Cardiac muscle cell (in vitro differentiated cells and primary cell): ENCODE results near the gene POMT2. TPM values are rescaled to one million over a fixed set of nuclear protein-coding genes. Genes with fewer than 3 reads are reported as not detected.

ENCODE experiments used
- DNase-seq, 2 donors: peaks; one replicate each; pipeline versions ENCODE4 v3.0.0 to v3.0.0-alpha.2; 2010 to 2017; ENCODE audit warnings: low read depth in 1 of 2, low spot score in 1 of 2
- H3K27ac ChIP-seq: fragments of 200-600 bp; sonication (generic); 2 replicates; pipeline ENCODE4 v1.5.1; 2016
- H3K27me3 ChIP-seq: fragments of 200-600 bp; sonication (generic); 2 replicates; pipeline ENCODE4 v1.6.0; 2016; ENCODE audit warnings: control low read depth
- H3K36me3 ChIP-seq: fragments of 200-600 bp; sonication (generic); 2 replicates; pipeline ENCODE4 v1.5.1; 2016; ENCODE audit warnings: control low read depth
- H3K4me1 ChIP-seq: fragments of 200-600 bp; sonication (generic); 2 replicates; pipeline ENCODE4 v1.8.1; 2017; ENCODE audit warnings: low read depth, mild to moderate bottlenecking, mixed run types
- H3K4me3 ChIP-seq: fragments of 200-600 bp; sonication (generic); 2 replicates; pipeline ENCODE4 v1.5.1; 2016; ENCODE audit warnings: mild to moderate bottlenecking
- H3K9me3 ChIP-seq: fragments of 200-600 bp; sonication (generic); 2 replicates; pipeline ENCODE4 v1.5.1; 2017; ENCODE audit warnings: low read depth, mild to moderate bottlenecking, control low read depth
- polyA plus RNA-seq: library from polyadenylated mRNA; unstranded; fragments of >200 nt; fragmentation: Nextera tagmentation; extraction: Ambion mirVana; gene quantifications from 2 replicates; pipeline ENCODE4 v1.2.1, GENCODE V29; 2016
- total RNA-seq: library from RNA; depleted of rRNA; stranded (reverse); fragments of >200 nt; gene quantifications from 2 replicates; pipeline ENCODE4 v1.2.3, GENCODE V29; 2016
- TF ChIP-seq, protein P1 (sequence below): IDR thresholded peaks from 2 replicates; pipeline ENCODE4 v1.5.1; 2012; ENCODE audit warnings: low read depth, mild to moderate bottlenecking, low read length

The POMT2 gene
- total and polyA plus RNA-seq, 2 experiments from 2014 or later, result 29.2 to 40.8 TPM

DNA sequence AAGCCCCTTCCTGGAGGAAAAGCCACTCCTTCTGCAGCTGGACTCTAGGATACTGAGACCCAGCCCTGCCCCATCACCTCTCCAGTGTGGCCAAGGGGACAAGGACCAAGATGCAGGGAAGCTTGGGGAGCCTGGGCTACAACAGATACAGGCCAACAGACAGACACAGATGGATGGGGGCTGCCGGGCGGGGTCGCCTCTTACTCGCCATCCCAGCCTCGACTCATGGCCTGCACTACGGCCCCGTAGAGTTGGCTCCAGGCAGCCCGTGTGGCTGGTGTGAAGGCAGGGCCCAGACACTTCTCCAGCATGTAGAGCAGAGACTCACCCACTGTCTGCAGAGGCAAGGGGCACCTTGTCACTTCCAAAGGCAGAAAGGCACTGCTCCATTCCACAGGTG, 54.3 kb downstream of the POMT2 start:
- Histone ChIP-seq H3K36me3 (no peaks in the 10 kb centered on the region), H3K27me3 (peaks cover 53% of the 10 kb centered on the region), H3K27ac (no peak overlapping the region), H3K9me3 (no peaks in the 10 kb centered on the region), H3K4me1 (peaks cover 5% of the 10 kb centered on the region), H3K4me3 (no peak overlapping the region)
- TF ChIP-seq, protein P1, sequence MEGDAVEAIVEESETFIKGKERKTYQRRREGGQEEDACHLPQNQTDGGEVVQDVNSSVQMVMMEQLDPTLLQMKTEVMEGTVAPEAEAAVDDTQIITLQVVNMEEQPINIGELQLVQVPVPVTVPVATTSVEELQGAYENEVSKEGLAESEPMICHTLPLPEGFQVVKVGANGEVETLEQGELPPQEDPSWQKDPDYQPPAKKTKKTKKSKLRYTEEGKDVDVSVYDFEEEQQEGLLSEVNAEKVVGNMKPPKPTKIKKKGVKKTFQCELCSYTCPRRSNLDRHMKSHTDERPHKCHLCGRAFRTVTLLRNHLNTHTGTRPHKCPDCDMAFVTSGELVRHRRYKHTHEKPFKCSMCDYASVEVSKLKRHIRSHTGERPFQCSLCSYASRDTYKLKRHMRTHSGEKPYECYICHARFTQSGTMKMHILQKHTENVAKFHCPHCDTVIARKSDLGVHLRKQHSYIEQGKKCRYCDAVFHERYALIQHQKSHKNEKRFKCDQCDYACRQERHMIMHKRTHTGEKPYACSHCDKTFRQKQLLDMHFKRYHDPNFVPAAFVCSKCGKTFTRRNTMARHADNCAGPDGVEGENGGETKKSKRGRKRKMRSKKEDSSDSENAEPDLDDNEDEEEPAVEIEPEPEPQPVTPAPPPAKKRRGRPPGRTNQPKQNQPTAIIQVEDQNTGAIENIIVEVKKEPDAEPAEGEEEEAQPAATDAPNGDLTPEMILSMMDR, result no peak
- DNase-seq, result no peak

DNA sequence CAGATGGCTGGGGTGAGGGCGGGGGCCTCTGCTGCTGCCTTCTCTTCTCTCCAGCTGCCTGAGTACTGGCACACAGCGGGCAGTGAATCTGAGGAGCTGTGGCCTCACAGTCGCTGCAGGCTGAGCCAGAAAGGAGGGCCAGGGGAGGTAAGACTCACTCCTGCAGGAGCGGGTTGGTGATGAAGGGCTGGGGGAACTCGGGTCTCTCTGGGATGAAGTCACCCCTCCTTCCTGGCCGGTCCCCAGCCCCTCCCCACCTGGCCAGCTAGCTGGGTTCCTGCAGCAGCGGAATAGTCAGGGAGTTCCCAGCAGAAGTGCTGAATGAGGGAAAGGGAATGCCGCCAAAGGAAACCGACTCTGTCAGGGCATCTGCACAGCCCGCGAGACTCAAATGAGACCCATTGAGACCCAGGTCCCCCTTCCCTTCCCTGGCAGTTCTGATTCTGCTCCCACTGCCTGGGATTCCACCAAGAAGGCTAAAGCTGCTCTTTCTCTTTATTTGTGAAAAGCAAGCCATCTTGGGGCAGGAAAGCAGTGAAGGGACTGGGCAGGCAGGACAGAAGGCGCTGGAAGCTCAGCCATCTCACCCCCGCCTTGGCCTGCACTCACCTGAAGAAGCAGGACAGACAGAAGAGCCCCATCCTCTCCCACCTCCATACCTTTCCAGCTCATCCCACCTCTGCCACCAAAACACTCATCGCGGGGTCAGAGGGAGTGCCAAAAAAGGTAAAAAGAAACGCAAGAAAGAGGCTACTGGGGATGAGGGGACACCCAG, 54.9 kb downstream of the POMT2 start:
- Histone ChIP-seq H3K4me1 (peaks cover under 1% of the 10 kb centered on the region), H3K27ac (no peak overlapping the region), H3K4me3 (no peak overlapping the region), H3K36me3 (no peaks in the 10 kb centered on the region), H3K9me3 (no peaks in the 10 kb centered on the region), H3K27me3 (peaks cover 47% of the 10 kb centered on the region)
- no peak for DNase-seq
- TF ChIP-seq, protein P1, result no peak

DNA sequence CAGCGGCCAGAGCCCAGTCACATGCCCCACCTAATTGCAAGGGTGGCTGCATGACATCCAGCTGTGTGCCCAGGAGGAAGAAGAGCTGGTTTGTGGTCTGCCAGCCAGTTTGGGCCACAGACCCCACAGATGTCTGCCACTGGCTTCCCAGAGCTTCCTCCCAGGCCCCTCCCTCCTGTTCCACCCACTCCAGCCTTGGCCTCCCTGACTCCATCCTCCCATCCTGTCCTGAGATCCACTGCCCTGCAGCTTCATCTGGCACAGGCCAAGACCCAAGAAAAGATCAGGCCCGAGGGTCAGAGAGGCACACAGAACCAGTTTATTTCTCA, 55.5 kb downstream of the POMT2 start:
- Histone ChIP-seq H3K9me3 (no peaks in the 10 kb centered on the region), H3K4me3 (no peak overlapping the region), H3K4me1 (no peaks in the 10 kb centered on the region), H3K36me3 (no peaks in the 10 kb centered on the region), H3K27ac (no peak overlapping the region), H3K27me3 (peaks cover 41% of the 10 kb centered on the region)
- no peak for DNase-seq
- TF ChIP-seq, protein P1, result no peak

DNA sequence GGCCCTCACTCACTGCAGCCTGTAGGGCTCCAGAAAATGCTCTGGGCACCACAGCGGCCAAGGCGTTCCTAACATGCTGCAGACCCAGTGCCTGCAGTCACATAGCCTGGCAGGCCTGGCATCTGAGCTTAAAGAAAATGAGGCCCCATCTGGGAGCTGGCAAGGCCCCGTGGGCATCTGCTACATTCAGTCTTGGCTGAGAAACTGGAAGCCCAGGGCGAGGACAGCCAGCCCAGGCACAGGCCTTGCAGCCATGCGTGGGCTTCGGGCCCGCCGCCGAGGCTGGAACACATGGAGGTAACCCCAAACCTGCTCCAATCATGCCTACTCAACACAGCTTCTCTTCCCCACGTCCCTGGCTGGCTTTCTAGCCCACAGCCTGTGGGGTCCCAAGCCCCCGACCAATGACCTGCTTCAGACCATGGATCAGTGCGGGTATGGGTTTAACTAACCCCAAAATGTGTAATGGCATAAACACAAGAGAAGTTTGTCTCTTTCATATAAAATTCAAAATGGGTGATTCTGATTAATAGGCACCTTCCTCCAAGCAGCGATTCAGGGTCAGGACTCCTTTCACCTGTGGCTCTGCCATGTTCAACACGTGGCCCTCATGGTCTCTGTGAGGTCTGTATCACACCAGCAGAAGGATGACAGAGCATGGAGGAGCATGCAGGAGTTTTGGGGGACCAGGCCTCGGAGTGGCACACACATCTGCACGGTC, 56.1 kb downstream of the POMT2 start:
- Histone ChIP-seq H3K4me1 (no peaks in the 10 kb centered on the region), H3K36me3 (no peaks in the 10 kb centered on the region), H3K27me3 (peaks cover 36% of the 10 kb centered on the region), H3K9me3 (no peaks in the 10 kb centered on the region), H3K4me3 (no peak overlapping the region), H3K27ac (no peak overlapping the region)
- TF ChIP-seq, protein P1, result no peak
- DNase-seq, result no peak

DNA sequence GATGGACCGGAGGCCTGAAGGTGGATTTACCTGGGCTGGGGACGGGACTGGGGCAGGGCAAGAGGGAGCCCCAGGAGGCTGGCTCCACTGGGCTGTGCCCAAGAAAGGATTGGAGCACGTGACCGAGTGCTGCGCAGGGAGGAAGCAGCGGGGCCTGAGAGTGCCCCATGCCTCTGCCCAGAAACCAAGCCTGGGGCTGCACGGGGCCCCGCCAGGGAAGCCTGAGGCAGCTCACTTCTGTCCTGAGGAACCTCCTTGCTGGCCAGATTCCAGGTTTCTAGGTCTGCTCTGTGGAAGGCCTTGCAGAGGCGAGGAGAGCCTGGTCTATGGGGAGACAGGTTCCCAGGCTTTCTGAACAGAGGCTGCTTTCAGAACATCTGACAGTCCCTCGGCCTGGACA, 60.1 kb downstream of the POMT2 start:
- no peaks in the 10 kb centered on the region for H3K9me3 ChIP-seq
- H3K27me3 ChIP-seq, result peaks cover 6% of the 10 kb centered on the region
- TF ChIP-seq, protein P1, result no peak
- no peaks in the 10 kb centered on the region for H3K4me1 ChIP-seq
- no peak overlapping the region for H3K4me3 ChIP-seq
- H3K36me3 ChIP-seq, result no peaks in the 10 kb centered on the region
- no peak overlapping the region for H3K27ac ChIP-seq
- peak; percentile 10 to 16 for DNase-seq
